PC-9 (cell line): ENCODE measurements around the gene EMC10.

ENCODE experiments used
- EZH2 ChIP-seq: fragments of 200-600 bp; sonication (generic); IDR thresholded peaks from 2 replicates; pipeline ENCODE4 v1.8.0; 2017; ENCODE audit warnings: antibody characterized with exemption, low read depth
- TF ChIP-seq, protein P1 (sequence below): fragments of 200-600 bp; sonication (generic); conservative IDR thresholded peaks from 2 replicates; pipeline ENCODE4 v1.6.1; 2017; ENCODE audit warnings: mixed run types, antibody characterized with exemption, mild to moderate bottlenecking, moderate library complexity

DNA sequence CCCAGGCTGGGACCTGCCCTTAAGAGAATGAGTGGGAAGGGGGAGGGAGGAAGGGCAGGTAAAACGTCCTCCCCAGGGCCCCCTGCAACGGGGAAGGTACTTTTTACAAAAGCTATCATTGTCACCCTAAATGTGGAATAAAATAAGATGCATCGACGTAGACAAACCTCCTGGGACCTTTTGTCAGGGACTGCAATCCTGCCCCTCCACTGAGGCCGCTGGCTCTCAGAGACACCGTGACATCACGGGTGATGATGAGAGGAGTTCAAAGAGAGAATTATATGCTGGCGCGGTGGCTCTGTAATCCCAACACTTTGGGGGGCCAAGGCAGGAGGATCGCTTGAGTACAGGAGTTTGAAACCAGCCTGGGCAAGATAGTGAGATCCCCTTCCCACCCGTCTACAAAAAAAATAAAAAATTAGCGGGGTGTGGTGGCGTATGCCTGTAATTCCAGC lies 45.4 kb upstream of the EMC10 start:
- TF ChIP-seq, protein P1, sequence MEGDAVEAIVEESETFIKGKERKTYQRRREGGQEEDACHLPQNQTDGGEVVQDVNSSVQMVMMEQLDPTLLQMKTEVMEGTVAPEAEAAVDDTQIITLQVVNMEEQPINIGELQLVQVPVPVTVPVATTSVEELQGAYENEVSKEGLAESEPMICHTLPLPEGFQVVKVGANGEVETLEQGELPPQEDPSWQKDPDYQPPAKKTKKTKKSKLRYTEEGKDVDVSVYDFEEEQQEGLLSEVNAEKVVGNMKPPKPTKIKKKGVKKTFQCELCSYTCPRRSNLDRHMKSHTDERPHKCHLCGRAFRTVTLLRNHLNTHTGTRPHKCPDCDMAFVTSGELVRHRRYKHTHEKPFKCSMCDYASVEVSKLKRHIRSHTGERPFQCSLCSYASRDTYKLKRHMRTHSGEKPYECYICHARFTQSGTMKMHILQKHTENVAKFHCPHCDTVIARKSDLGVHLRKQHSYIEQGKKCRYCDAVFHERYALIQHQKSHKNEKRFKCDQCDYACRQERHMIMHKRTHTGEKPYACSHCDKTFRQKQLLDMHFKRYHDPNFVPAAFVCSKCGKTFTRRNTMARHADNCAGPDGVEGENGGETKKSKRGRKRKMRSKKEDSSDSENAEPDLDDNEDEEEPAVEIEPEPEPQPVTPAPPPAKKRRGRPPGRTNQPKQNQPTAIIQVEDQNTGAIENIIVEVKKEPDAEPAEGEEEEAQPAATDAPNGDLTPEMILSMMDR = no peak
- no peak for TF ChIP-seq EZH2
